GM08714 (cell line): ENCODE data around the gene PON3.
"Not testable (repeated sequence)": the region's sequence is repeated elsewhere in the genome, so short reads cannot be mapped to it uniquely, and the experiment has no call there.

Experiments used
- H3K4me3 ChIP-seq: fragments of 200-500 bp; sonication (Bioruptor generic); 2 replicates; pipeline ENCODE4 v1.5.1; 2014; ENCODE audit warnings: mild to moderate bottlenecking, low read length, inconsistent platforms
- ZNF274 ChIP-seq: IDR thresholded peaks from 2 replicates; pipeline ENCODE4 v1.6.1; 2012; ENCODE audit warnings: mild to moderate bottlenecking, low read depth, low read length

The PON3 gene

GRCh38 chr7:95397381-95397780 lies 1.2 kb upstream of the PON3 start:
- TF ChIP-seq ZNF274, result no peak
- no peak overlapping the region for H3K4me3 ChIP-seq

- TF ChIP-seq ZNF274, result no peak
- no peak overlapping the region; the same call in 1 of the 2 replicates for H3K4me3 ChIP-seq
These were observed 430 bp downstream of the PON3 start for GRCh38 chr7:95395755-95396135.

GRCh38 chr7:95394370-95394769 lies 1.8 kb downstream of the PON3 start:
- no peak overlapping the region for H3K4me3 ChIP-seq
- no peak for TF ChIP-seq ZNF274

- no peak overlapping the region for H3K4me3 ChIP-seq
- TF ChIP-seq ZNF274, result no peak
These were observed 4.4 kb downstream of the PON3 start for GRCh38 chr7:95391761-95392160.

- H3K4me3 ChIP-seq, result no peak overlapping the region
- no peak for TF ChIP-seq ZNF274
These were observed 6.7 kb downstream of the PON3 start for GRCh38 chr7:95389516-95389915.

- not testable (repeated sequence) for H3K4me3 ChIP-seq
These were observed 16.7 kb downstream of the PON3 start for GRCh38 chr7:95379457-95379856.

GRCh38 chr7:95376632-95377400 lies 19.4 kb downstream of the PON3 start:
- no peak for TF ChIP-seq ZNF274
- H3K4me3 ChIP-seq, result no peak overlapping the region

- TF ChIP-seq ZNF274, result no peak
These were observed 20.5 kb downstream of the PON3 start for GRCh38 chr7:95375591-95376257.

GRCh38 chr7:95373323-95373722 lies 22.9 kb downstream of the PON3 start:
- H3K4me3 ChIP-seq, result no peak overlapping the region
- TF ChIP-seq ZNF274, result no peak

More at GRCh38 chr7:95375591-95376257, 20.5 kb downstream of the PON3 start:
- H3K4me3 ChIP-seq, result no peak overlapping the region

- no peak overlapping the region for H3K4me3 ChIP-seq
- no peak for TF ChIP-seq ZNF274
These were observed 27.9 kb downstream of the PON3 start for GRCh38 chr7:95368235-95368634.

GRCh38 chr7:95367606-95368005 lies 28.6 kb downstream of the PON3 start:
- no peak for TF ChIP-seq ZNF274
- H3K4me3 ChIP-seq, result no peak overlapping the region

GRCh38 chr7:95365151-95365550 lies 31.0 kb downstream of the PON3 start:
- no peak overlapping the region for H3K4me3 ChIP-seq
- no peak for TF ChIP-seq ZNF274

- H3K4me3 ChIP-seq, result no peak overlapping the region
These were observed 38.6 kb downstream of the PON3 start for GRCh38 chr7:95357623-95358022.

GRCh38 chr7:95342642-95343307 lies 53.4 kb downstream of the PON3 start:
- no peak for TF ChIP-seq ZNF274
- no peak overlapping the region for H3K4me3 ChIP-seq

More at GRCh38 chr7:95357623-95358022, 38.6 kb downstream of the PON3 start:
- TF ChIP-seq ZNF274, result no peak

GRCh38 chr7:95342029-95342428 lies 54.1 kb downstream of the PON3 start:
- no peak for TF ChIP-seq ZNF274
- H3K4me3 ChIP-seq, result no peak overlapping the region
